Stomach (tissue), 4 donors: ENCODE measurements around the gene KHDRBS2.

Experiments used
- EP300 ChIP-seq: sonication (generic); formaldehyde crosslinking; IDR thresholded peaks from one replicate; pipeline ENCODE4 v1.6.1; 2017; ENCODE audit warnings: antibody characterized with exemption
- POLR2A ChIP-seq, 4 donors: fragments of 450-650 bp; IDR thresholded peaks; one replicate each; pipeline ENCODE4 v1.6.1; 2016; ENCODE audit warnings: antibody characterized with exemption in 4 of 4, control low read depth in 2 of 4, mild to moderate bottlenecking in 1 of 4, moderate library complexity in 1 of 4
- POLR2AphosphoS5 ChIP-seq, 3 donors: sonication (generic); formaldehyde crosslinking; IDR thresholded peaks; one replicate each; pipeline ENCODE4 v1.6.1; 2016; ENCODE audit warnings: antibody characterized with exemption in 3 of 3
- TF ChIP-seq, protein P1 (sequence below), 7 experiments: fragments of 450-650 bp in 4 of 7; fragments of 200-600 bp in 3 of 7; sonication (generic) in 3 of 7; IDR thresholded peaks; one replicate each; pipeline ENCODE4 v1.5.1; 2016 to 2019; ENCODE audit warnings: antibody characterized with exemption in 7 of 7, control low read depth in 2 of 7, mild to moderate bottlenecking in 1 of 7

DNA sequence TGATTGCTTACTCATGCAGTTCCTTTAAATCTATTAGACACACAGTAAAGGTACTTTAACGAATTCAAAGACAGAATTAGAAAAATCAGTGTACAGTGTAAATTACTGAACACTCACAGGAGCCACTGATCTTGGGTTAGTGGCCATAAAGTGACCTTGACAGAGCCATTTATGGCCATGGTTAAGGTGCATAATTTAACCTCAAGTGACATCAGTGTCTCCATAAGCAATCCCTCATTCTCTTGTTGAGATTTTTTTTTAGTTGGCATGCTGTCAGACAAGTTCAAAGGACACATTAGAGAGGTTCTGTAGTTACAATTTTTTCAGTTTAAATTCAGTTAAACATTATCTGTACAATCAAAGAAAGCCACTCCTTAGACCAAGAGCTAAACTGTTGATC lies 334.4 kb downstream of the KHDRBS2 start:
- TF ChIP-seq, protein P1, sequence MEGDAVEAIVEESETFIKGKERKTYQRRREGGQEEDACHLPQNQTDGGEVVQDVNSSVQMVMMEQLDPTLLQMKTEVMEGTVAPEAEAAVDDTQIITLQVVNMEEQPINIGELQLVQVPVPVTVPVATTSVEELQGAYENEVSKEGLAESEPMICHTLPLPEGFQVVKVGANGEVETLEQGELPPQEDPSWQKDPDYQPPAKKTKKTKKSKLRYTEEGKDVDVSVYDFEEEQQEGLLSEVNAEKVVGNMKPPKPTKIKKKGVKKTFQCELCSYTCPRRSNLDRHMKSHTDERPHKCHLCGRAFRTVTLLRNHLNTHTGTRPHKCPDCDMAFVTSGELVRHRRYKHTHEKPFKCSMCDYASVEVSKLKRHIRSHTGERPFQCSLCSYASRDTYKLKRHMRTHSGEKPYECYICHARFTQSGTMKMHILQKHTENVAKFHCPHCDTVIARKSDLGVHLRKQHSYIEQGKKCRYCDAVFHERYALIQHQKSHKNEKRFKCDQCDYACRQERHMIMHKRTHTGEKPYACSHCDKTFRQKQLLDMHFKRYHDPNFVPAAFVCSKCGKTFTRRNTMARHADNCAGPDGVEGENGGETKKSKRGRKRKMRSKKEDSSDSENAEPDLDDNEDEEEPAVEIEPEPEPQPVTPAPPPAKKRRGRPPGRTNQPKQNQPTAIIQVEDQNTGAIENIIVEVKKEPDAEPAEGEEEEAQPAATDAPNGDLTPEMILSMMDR (IDR thresholded peaks at IDR 0.05): no peak
- TF ChIP-seq POLR2A (IDR thresholded peaks at IDR 0.05) (no peak), EP300 (no peak), POLR2AphosphoS5 (IDR thresholded peaks at IDR 0.05) (no peak)
